Measurements from ENCODE around the gene ASPSCR1. TPM values are rescaled to one million over a fixed set of nuclear protein-coding genes. Genes with fewer than 3 reads are reported as not detected.

Gene ASPSCR1
- total and polyA plus RNA-seq, 2 of the 13 experiments (the other 11 are each of a cell fraction or from before 2014, with no cell fraction given) = 274 to 314 TPM

- TF ChIP-seq ZBTB49 (CRISPR knock-in tag; IDR thresholded peaks at IDR 0.05; ENCODE audit: borderline replicate concordance) (no peak), ZNF598 (CRISPR knock-in tag; IDR thresholded peaks at IDR 0.05; ENCODE audit: borderline replicate concordance) (no peak), ERF (CRISPR knock-in tag; IDR thresholded peaks at IDR 0.05) (no peak), HOXD1 (CRISPR knock-in tag; IDR thresholded peaks at IDR 0.05) (no peak), TFDP2 (CRISPR knock-in tag; IDR thresholded peaks at IDR 0.05) (no peak), CENPX (CRISPR knock-in tag; IDR thresholded peaks at IDR 0.05) (no peak), NFIB (CRISPR knock-in tag; IDR thresholded peaks at IDR 0.05; ENCODE audit: borderline replicate concordance) (no peak), LCORL (IDR thresholded peaks at IDR 0.05) (no peak), LCORL (CRISPR knock-in tag; IDR thresholded peaks at IDR 0.05) (peak; percentile 52; the same call in 1 of the 2 replicates), SP4 (CRISPR knock-in tag; IDR thresholded peaks at IDR 0.05) (peak; percentile 52; the same call in 1 of the 2 replicates), NR3C1 (CRISPR knock-in tag; IDR thresholded peaks at IDR 0.05) (no peak), ZBTB38 (CRISPR knock-in tag; IDR thresholded peaks at IDR 0.05) (peak; percentile 82), ZNF143 (CRISPR knock-in tag; IDR thresholded peaks at IDR 0.05) (no peak), ZNF614 (CRISPR knock-in tag; IDR thresholded peaks at IDR 0.05; ENCODE audit: borderline replicate concordance) (no peak), TFAP4 (IDR thresholded peaks at IDR 0.05; ENCODE audit: borderline replicate concordance, low read depth) (peak; percentile 32; the same call in 1 of the 2 replicates), TFDP1 (CRISPR knock-in tag; IDR thresholded peaks at IDR 0.05; ENCODE audit: borderline replicate concordance) (no peak), ZNF670 (CRISPR knock-in tag; IDR thresholded peaks at IDR 0.05; ENCODE audit: borderline replicate concordance) (no peak), JUNB (CRISPR knock-in tag; IDR thresholded peaks at IDR 0.05; ENCODE audit: borderline replicate concordance) (no peak), NFRKB (IDR thresholded peaks at IDR 0.05) (no peak), REPIN1 (CRISPR knock-in tag; IDR thresholded peaks at IDR 0.05; ENCODE audit: borderline replicate concordance, low read depth) (no peak), ZNF33B (CRISPR knock-in tag; IDR thresholded peaks at IDR 0.05) (no peak), PRMT3 (CRISPR knock-in tag; IDR thresholded peaks at IDR 0.05; ENCODE audit: borderline replicate concordance, low read depth) (no peak), MTERF4 (CRISPR knock-in tag; IDR thresholded peaks at IDR 0.05) (no peak)
Measured at GRCh38 chr17:82013772-82014321, 36.4 kb downstream of the ASPSCR1 start (continued).
